Skeletal muscle satellite cell (primary cell): ENCODE measurements around the gene SLC39A7.
A peak's percentile ranks its signal among the peaks of the same experiment; 100 is the strongest.

Experiments used
- H3K27me3 ChIP-seq: 2 replicates; pipeline ENCODE4 v1.7.0; 2013; ENCODE audit warnings: low read length; ENCODE audit not compliant: control insufficient read depth, insufficient read depth
- H3K36me3 ChIP-seq: 2 replicates; pipeline ENCODE4 v1.7.0; 2013; ENCODE audit warnings: mild to moderate bottlenecking, control low read depth, low read length; ENCODE audit not compliant: insufficient read depth
- H3K4me1 ChIP-seq: 2 replicates; pipeline ENCODE4 v1.7.0; 2013; ENCODE audit warnings: low read length; ENCODE audit not compliant: control insufficient read depth, insufficient read depth
- H3K4me2 ChIP-seq: 2 replicates; pipeline ENCODE4 v1.7.0; 2013; ENCODE audit warnings: mild to moderate bottlenecking, low read length
- H3K4me3 ChIP-seq: 2 replicates; pipeline ENCODE4 v1.7.0; 2013; ENCODE audit warnings: low read length
- H3K9ac ChIP-seq: 2 replicates; pipeline ENCODE4 v1.7.0; 2013; ENCODE audit warnings: mild to moderate bottlenecking, low read depth, low read length, moderate library complexity
- H3K9me3 ChIP-seq: replicated peaks from 2 replicates; pipeline ENCODE4 v1.7.0; 2013; ENCODE audit warnings: mild to moderate bottlenecking, control low read depth, low read length

SLC39A7 gene

GRCh38 chr6:33194431-33194979 lies 6.2 kb upstream of the SLC39A7 start:
- peaks cover 11% of the 10 kb centered on the region for H3K4me1 ChIP-seq

GRCh38 chr6:33195304-33196165 lies 5.1 kb upstream of the SLC39A7 start:
- Histone ChIP-seq H3K4me1 (peaks cover 11% of the 10 kb centered on the region), H3K9me3 (no peaks in the 10 kb centered on the region), H3K4me3 (no peak overlapping the region)

More at GRCh38 chr6:33194431-33194979, 6.2 kb upstream of the SLC39A7 start:
- Histone ChIP-seq H3K36me3 (peaks cover 41% of the 10 kb centered on the region), H3K4me3 (no peak overlapping the region), H3K9ac (no peak overlapping the region), H3K27me3 (peaks cover 26% of the 10 kb centered on the region), H3K4me2 (no peak overlapping the region), H3K9me3 (no peaks in the 10 kb centered on the region)

GRCh38 chr6:33197431-33198048 lies 3.1 kb upstream of the SLC39A7 start:
- peaks cover 5% of the 10 kb centered on the region for H3K27me3 ChIP-seq
- H3K4me2 ChIP-seq = peak overlapping the region; percentile 97
- no peak overlapping the region for H3K4me3 ChIP-seq
- H3K36me3 ChIP-seq = peaks cover 50% of the 10 kb centered on the region
- H3K9me3 ChIP-seq = no peaks in the 10 kb centered on the region
- H3K9ac ChIP-seq = peak overlapping the region; percentile 7
- H3K4me1 ChIP-seq = peaks cover 24% of the 10 kb centered on the region

More at GRCh38 chr6:33195304-33196165, 5.1 kb upstream of the SLC39A7 start:
- Histone ChIP-seq H3K27me3 (peaks cover 23% of the 10 kb centered on the region), H3K4me2 (no peak overlapping the region), H3K36me3 (peaks cover 41% of the 10 kb centered on the region), H3K9ac (no peak overlapping the region)

- H3K27me3 ChIP-seq = no peaks in the 10 kb centered on the region
- peaks cover 23% of the 10 kb centered on the region for H3K4me1 ChIP-seq
- H3K4me3 ChIP-seq = no peak overlapping the region
Measured at GRCh38 chr6:33198159-33198852, 2.4 kb upstream of the SLC39A7 start.

GRCh38 chr6:33198853-33199436 lies 1.7 kb upstream of the SLC39A7 start:
- Histone ChIP-seq H3K4me2 (peak overlapping the region; percentile 97), H3K4me1 (peaks cover 25% of the 10 kb centered on the region), H3K4me3 (peak overlapping the region; percentile 93), H3K9ac (peak overlapping the region; percentile 98), H3K27me3 (no peaks in the 10 kb centered on the region), H3K36me3 (peaks cover 60% of the 10 kb centered on the region), H3K9me3 (no peaks in the 10 kb centered on the region)

More at GRCh38 chr6:33198159-33198852, 2.4 kb upstream of the SLC39A7 start:
- Histone ChIP-seq H3K4me2 (peak overlapping the region; percentile 97), H3K9ac (no peak overlapping the region), H3K9me3 (no peaks in the 10 kb centered on the region), H3K36me3 (peaks cover 58% of the 10 kb centered on the region)

GRCh38 chr6:33199687-33200218 lies 914 bp upstream of the SLC39A7 start:
- Histone ChIP-seq H3K4me2 (peak overlapping the region; percentile 97), H3K36me3 (peaks cover 56% of the 10 kb centered on the region), H3K27me3 (no peaks in the 10 kb centered on the region), H3K4me1 (peaks cover 33% of the 10 kb centered on the region), H3K9ac (peak overlapping the region; percentile 98), H3K4me3 (peak overlapping the region; percentile 93), H3K9me3 (no peaks in the 10 kb centered on the region)

GRCh38 chr6:33201147-33201545 lies 479 bp downstream of the SLC39A7 start:
- Histone ChIP-seq H3K36me3 (peaks cover 42% of the 10 kb centered on the region), H3K4me2 (peak overlapping the region; percentile 98), H3K9me3 (no peaks in the 10 kb centered on the region), H3K4me3 (peak overlapping the region; percentile 93), H3K27me3 (no peaks in the 10 kb centered on the region), H3K4me1 (peaks cover 46% of the 10 kb centered on the region), H3K9ac (peak overlapping the region; percentile 98)

- H3K4me1 ChIP-seq = peaks cover 53% of the 10 kb centered on the region
- H3K4me2 ChIP-seq = peak overlapping the region; percentile 98
- peak overlapping the region; percentile 98 for H3K9ac ChIP-seq
- H3K36me3 ChIP-seq = peaks cover 34% of the 10 kb centered on the region
- no peaks in the 10 kb centered on the region for H3K27me3 ChIP-seq
- H3K9me3 ChIP-seq = no peaks in the 10 kb centered on the region
- peak overlapping the region; percentile 93 for H3K4me3 ChIP-seq
Measured at GRCh38 chr6:33201935-33202334, 1.3 kb downstream of the SLC39A7 start.

GRCh38 chr6:33202799-33203198 lies 2.1 kb downstream of the SLC39A7 start:
- Histone ChIP-seq H3K4me2 (peak overlapping the region; percentile 98), H3K36me3 (peaks cover 29% of the 10 kb centered on the region), H3K9me3 (no peaks in the 10 kb centered on the region), H3K9ac (no peak overlapping the region), H3K27me3 (no peaks in the 10 kb centered on the region), H3K4me3 (peak overlapping the region; percentile 93), H3K4me1 (peaks cover 55% of the 10 kb centered on the region)

- Histone ChIP-seq H3K9ac (no peak overlapping the region), H3K4me3 (no peak overlapping the region), H3K4me1 (peaks cover 50% of the 10 kb centered on the region)
Measured at GRCh38 chr6:33203443-33204164, 2.9 kb downstream of the SLC39A7 start.

More at GRCh38 chr6:33203443-33204164, 2.9 kb downstream of the SLC39A7 start:
- peaks cover 27% of the 10 kb centered on the region for H3K36me3 ChIP-seq
- no peaks in the 10 kb centered on the region for H3K9me3 ChIP-seq
- H3K4me2 ChIP-seq = peak overlapping the region; percentile 94
- no peaks in the 10 kb centered on the region for H3K27me3 ChIP-seq
